Right lobe of liver (tissue), 4 donors: ENCODE measurements around the gene FAM53C.

Source experiments
- CTCF ChIP-seq, 4 donors: fragments of 200-600 bp in 3 of 4; fragments of 450-650 bp in 1 of 4; IDR thresholded peaks; one replicate each; pipeline versions ENCODE4 v1.5.1 to v1.8.0; 2016 to 2022; ENCODE audit warnings: antibody characterized with exemption in 4 of 4, mild to moderate bottlenecking in 2 of 4
- POLR2A ChIP-seq: fragments of 450-650 bp; IDR thresholded peaks from one replicate; pipeline ENCODE4 v1.6.1; 2017; ENCODE audit warnings: antibody characterized with exemption, mild to moderate bottlenecking
- donor health status: DM: no; HTN: no; CAD: no.
- donor health status: DM: no; HTN: no; CAD: no.
- donor health status: DM: no; HTN: yes; CAD: no.

- TF ChIP-seq CTCF (IDR thresholded peaks at IDR 0.05) = no peak
- TF ChIP-seq POLR2A = no peak
Measured at GRCh38 chr5:138334867-138335447, 3.1 kb upstream of the FAM53C start.
